KMS-11 (cell line): ENCODE results near the gene ATP10B.

Source experiments
- H2AFZ ChIP-seq: fragments of 200-600 bp; sonication (generic); 2 replicates; pipeline ENCODE4 v1.6.1; 2016; ENCODE audit warnings: antibody characterized with exemption, mixed run types, low read depth
- H3K27ac ChIP-seq: fragments of 200-600 bp; sonication (generic); 2 replicates; pipeline ENCODE4 v1.6.1; 2016; ENCODE audit warnings: mild to moderate bottlenecking, mixed run types
- H3K27me3 ChIP-seq: fragments of 200-600 bp; sonication (generic); 2 replicates; pipeline ENCODE4 v1.6.1; 2017; ENCODE audit warnings: mild to moderate bottlenecking, low read depth, mixed run types, moderate library complexity; ENCODE audit not compliant: insufficient read depth
- H3K36me3 ChIP-seq: fragments of 200-600 bp; sonication (generic); 2 replicates; pipeline ENCODE4 v1.6.1; 2017; ENCODE audit warnings: mild to moderate bottlenecking, mixed run types; ENCODE audit not compliant: insufficient read depth
- H3K4me1 ChIP-seq: fragments of 200-600 bp; sonication (generic); 2 replicates; pipeline ENCODE4 v1.6.1; 2016; ENCODE audit warnings: mild to moderate bottlenecking, low read depth, mixed run types; ENCODE audit not compliant: poor library complexity, severe bottlenecking
- H3K4me2 ChIP-seq: fragments of 200-600 bp; sonication (generic); 2 replicates; pipeline ENCODE4 v1.7.0; 2016; ENCODE audit warnings: mild to moderate bottlenecking, mixed run types
- H3K4me3 ChIP-seq: fragments of 200-600 bp; sonication (generic); IDR thresholded peaks from 2 replicates; pipeline ENCODE4 v1.6.1; 2017; ENCODE audit warnings: low read depth, low read length, mixed read lengths; ENCODE audit not compliant: insufficient read depth
- H3K79me2 ChIP-seq: fragments of 200-600 bp; sonication (generic); 2 replicates; pipeline ENCODE4 v1.6.1; 2016; ENCODE audit warnings: low read depth, mixed run types; ENCODE audit not compliant: insufficient read depth
- H3K9ac ChIP-seq: fragments of 200-600 bp; sonication (generic); 2 replicates; pipeline ENCODE4 v1.6.1; 2016; ENCODE audit warnings: mild to moderate bottlenecking, mixed run types
- H4K20me1 ChIP-seq: fragments of 200-600 bp; sonication (generic); 2 replicates; pipeline ENCODE4 v1.6.1; 2016; ENCODE audit warnings: mild to moderate bottlenecking, mixed run types; ENCODE audit not compliant: insufficient read depth
- TF ChIP-seq, protein P1 (sequence below): fragments of 200-600 bp; sonication (generic); conservative IDR thresholded peaks from 2 replicates; pipeline ENCODE4 v1.6.1; 2017; ENCODE audit warnings: low read depth, mild to moderate bottlenecking, antibody characterized with exemption, low read length, moderate library complexity, mixed read lengths

ATP10B gene

DNA sequence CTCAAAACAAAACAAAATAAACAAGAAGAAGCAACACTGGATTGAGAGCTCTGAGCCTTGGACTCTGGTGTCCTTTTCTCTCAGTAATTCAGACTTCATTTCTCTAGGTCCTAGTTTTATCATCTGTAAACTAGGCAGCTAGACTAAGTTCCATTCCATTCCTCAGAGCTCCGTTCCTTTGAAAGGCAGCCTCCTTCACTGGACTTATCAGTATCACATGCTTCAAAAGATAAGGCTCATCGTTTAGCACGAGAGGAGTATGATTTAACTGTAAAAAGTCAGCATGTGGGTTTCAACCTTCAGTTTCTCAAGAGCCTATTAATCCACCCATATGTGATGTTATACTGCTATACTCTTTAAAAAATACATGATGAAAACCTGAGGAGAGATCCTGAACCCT lies 1.6 kb downstream of the ATP10B start:
- TF ChIP-seq, protein P1, sequence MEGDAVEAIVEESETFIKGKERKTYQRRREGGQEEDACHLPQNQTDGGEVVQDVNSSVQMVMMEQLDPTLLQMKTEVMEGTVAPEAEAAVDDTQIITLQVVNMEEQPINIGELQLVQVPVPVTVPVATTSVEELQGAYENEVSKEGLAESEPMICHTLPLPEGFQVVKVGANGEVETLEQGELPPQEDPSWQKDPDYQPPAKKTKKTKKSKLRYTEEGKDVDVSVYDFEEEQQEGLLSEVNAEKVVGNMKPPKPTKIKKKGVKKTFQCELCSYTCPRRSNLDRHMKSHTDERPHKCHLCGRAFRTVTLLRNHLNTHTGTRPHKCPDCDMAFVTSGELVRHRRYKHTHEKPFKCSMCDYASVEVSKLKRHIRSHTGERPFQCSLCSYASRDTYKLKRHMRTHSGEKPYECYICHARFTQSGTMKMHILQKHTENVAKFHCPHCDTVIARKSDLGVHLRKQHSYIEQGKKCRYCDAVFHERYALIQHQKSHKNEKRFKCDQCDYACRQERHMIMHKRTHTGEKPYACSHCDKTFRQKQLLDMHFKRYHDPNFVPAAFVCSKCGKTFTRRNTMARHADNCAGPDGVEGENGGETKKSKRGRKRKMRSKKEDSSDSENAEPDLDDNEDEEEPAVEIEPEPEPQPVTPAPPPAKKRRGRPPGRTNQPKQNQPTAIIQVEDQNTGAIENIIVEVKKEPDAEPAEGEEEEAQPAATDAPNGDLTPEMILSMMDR, result no peak
- H3K9ac ChIP-seq, result no peak overlapping the region

DNA sequence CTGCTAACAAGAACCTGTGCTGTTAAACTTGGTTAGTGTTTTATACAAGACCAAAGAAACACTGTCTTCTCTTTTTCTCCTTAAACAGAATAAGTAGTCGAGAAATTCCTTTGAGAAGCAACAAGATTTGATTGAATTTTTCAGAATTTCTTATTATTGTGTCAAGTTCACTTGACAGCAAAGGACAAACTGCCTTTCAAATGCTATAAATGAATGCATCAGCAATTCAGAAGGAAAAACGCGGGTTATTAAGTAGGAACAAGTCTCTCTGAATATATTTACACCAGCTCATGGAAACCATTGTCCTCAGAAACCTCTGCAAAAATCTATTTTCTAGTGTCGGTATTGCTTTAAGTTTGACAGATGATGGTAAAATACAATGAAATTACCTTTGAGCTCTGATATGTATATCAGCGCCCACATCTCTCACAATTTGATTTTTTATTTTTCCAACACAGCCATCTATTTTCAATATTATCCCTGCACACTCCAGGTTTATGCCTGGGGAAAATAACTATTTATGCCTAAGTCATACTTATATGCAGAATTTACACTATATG lies 4.4 kb downstream of the ATP10B start:
- Histone ChIP-seq H3K4me2 (no peak overlapping the region), H2AFZ (no peak overlapping the region), H4K20me1 (no peaks in the 10 kb centered on the region), H3K36me3 (no peaks in the 10 kb centered on the region), H3K27me3 (no peaks in the 10 kb centered on the region), H3K4me1 (peaks cover 13% of the 10 kb centered on the region), H3K79me2 (no peaks in the 10 kb centered on the region), H3K27ac (no peak overlapping the region), H3K4me3 (no peak overlapping the region), H3K9ac (no peak overlapping the region)
- TF ChIP-seq, protein P1, result no peak

More for the DNA sequence above, 1.6 kb downstream of the ATP10B start:
- H2AFZ ChIP-seq, result no peak overlapping the region
- H4K20me1 ChIP-seq, result no peaks in the 10 kb centered on the region
- H3K4me1 ChIP-seq, result no peaks in the 10 kb centered on the region
- H3K4me2 ChIP-seq, result no peak overlapping the region
- no peaks in the 10 kb centered on the region for H3K79me2 ChIP-seq
- H3K27ac ChIP-seq, result no peak overlapping the region
- no peak overlapping the region for H3K4me3 ChIP-seq
- no peaks in the 10 kb centered on the region for H3K36me3 ChIP-seq
- H3K27me3 ChIP-seq, result no peaks in the 10 kb centered on the region

DNA sequence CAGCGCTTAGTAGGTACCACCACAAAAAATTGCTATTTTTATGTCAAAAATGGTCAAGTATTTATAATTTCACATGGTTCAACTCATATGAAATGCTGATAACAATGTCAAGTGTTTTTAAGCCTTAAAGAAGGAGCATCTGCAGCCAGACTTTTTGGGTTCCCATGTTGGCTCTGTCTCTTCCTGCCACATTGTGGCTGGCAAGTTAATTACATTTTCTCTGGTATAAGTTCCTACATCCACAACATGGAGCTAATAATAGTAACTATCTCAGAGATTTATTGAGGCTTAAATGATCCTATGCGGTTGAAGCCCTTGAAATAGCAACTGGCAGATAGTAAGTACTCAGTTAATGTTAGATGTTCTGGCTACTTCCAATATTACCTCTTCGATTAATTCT lies 5.4 kb downstream of the ATP10B start:
- Histone ChIP-seq H3K79me2 (no peaks in the 10 kb centered on the region), H2AFZ (no peak overlapping the region), H3K27ac (no peak overlapping the region), H3K4me1 (peaks cover 18% of the 10 kb centered on the region), H3K27me3 (no peaks in the 10 kb centered on the region), H3K4me3 (no peak overlapping the region), H4K20me1 (no peaks in the 10 kb centered on the region), H3K9ac (no peak overlapping the region), H3K36me3 (no peaks in the 10 kb centered on the region), H3K4me2 (no peak overlapping the region)
- TF ChIP-seq, protein P1, result no peak

DNA sequence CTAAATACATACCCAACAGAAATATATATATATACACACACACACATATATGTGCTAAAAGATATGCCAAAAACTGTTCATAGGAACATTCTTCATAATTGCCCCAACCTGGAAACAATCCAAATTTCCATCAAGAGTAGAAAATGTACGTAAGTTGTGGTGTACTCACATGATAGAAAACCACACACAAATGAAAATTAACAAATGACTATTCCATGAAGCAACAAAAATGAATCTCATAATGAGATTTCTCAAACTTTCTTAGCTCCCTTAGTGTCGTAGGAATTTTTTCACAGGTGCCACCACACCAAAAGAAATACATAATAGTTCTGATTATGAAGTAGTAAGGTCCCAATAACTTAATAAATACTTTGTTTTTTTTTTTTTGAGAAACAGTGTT lies 7.8 kb downstream of the ATP10B start:
- H2AFZ ChIP-seq, result no peak overlapping the region
- no peaks in the 10 kb centered on the region for H4K20me1 ChIP-seq
- H3K79me2 ChIP-seq, result no peaks in the 10 kb centered on the region
- H3K9ac ChIP-seq, result no peak overlapping the region
- H3K4me1 ChIP-seq, result peaks cover 18% of the 10 kb centered on the region
- no peak overlapping the region for H3K4me2 ChIP-seq
- H3K27me3 ChIP-seq, result no peaks in the 10 kb centered on the region
- TF ChIP-seq, protein P1, result no peak
- H3K4me3 ChIP-seq, result no peak overlapping the region
- no peaks in the 10 kb centered on the region for H3K36me3 ChIP-seq
- no peak overlapping the region for H3K27ac ChIP-seq
